Stomach (tissue), 4 donors: ENCODE measurements around the gene ATP2B3.

Source experiments
- EP300 ChIP-seq: sonication (generic); formaldehyde crosslinking; IDR thresholded peaks from one replicate; pipeline ENCODE4 v1.6.1; 2017; ENCODE audit warnings: antibody characterized with exemption
- POLR2A ChIP-seq, 4 donors: fragments of 450-650 bp; IDR thresholded peaks; one replicate each; pipeline ENCODE4 v1.6.1; 2016; ENCODE audit warnings: antibody characterized with exemption in 4 of 4, control low read depth in 2 of 4, mild to moderate bottlenecking in 1 of 4, moderate library complexity in 1 of 4
- POLR2AphosphoS5 ChIP-seq, 3 donors: sonication (generic); formaldehyde crosslinking; IDR thresholded peaks; one replicate each; pipeline ENCODE4 v1.6.1; 2016; ENCODE audit warnings: antibody characterized with exemption in 3 of 3
- TF ChIP-seq, protein P1 (sequence below), 7 experiments: fragments of 450-650 bp in 4 of 7; fragments of 200-600 bp in 3 of 7; sonication (generic) in 3 of 7; IDR thresholded peaks; one replicate each; pipeline ENCODE4 v1.5.1; 2016 to 2019; ENCODE audit warnings: antibody characterized with exemption in 7 of 7, control low read depth in 2 of 7, mild to moderate bottlenecking in 1 of 7

DNA sequence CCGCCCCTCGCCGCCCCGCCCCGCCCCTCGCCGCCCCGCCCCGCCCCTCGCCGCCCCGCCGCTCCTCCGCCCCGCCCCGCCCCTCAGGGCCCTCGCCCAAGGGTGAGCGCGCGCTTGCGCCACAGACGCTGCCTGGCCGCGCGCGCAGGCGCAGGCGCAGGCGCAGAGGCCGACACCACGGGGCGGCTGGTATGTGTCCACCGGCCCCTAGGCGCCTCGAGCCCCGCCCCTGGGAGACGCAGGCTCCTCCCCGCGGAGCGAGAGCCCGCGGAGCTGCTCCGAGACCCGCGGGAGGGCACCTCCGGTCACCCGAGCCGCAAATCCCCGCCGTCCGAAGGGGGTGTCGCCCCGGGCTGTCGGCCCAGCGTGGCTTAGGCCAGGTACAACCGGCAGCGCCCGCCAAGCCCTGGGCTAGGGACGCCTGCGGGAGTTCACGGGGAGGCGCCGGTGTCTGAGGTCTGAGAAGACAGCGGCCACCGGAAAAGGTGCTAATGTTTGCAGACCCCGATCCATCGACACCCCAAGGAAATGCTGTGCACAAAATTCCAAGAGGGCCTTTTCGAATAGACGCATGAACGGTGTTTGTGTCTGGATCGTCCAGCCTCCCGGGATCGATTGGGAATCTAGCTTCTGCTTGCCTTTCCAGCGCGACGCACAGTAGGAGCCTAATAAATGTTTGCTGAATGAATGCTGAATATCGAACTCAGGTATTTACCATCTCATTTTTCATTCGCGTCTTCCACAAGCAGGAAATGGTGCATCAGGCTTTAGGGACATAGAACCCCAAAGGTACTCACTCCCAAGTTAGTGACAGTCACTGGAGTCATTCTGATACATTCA lies 82.0 kb downstream of the ATP2B3 start:
- TF ChIP-seq, protein P1, sequence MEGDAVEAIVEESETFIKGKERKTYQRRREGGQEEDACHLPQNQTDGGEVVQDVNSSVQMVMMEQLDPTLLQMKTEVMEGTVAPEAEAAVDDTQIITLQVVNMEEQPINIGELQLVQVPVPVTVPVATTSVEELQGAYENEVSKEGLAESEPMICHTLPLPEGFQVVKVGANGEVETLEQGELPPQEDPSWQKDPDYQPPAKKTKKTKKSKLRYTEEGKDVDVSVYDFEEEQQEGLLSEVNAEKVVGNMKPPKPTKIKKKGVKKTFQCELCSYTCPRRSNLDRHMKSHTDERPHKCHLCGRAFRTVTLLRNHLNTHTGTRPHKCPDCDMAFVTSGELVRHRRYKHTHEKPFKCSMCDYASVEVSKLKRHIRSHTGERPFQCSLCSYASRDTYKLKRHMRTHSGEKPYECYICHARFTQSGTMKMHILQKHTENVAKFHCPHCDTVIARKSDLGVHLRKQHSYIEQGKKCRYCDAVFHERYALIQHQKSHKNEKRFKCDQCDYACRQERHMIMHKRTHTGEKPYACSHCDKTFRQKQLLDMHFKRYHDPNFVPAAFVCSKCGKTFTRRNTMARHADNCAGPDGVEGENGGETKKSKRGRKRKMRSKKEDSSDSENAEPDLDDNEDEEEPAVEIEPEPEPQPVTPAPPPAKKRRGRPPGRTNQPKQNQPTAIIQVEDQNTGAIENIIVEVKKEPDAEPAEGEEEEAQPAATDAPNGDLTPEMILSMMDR (IDR thresholded peaks at IDR 0.05), result no peak
- TF ChIP-seq POLR2A (IDR thresholded peaks at IDR 0.05) (no peak), POLR2AphosphoS5 (IDR thresholded peaks at IDR 0.05) (peak in 1 of 3 donors; percentile 56), EP300 (no peak)
